Left kidney (tissue), 2 donors: Measurements from ENCODE around the gene DDC. TPM values are rescaled to one million over a fixed set of nuclear protein-coding genes. Genes with fewer than 3 reads are reported as not detected.
A peak's percentile ranks its signal among the peaks of the same experiment; 100 is the strongest.
"Not testable (repeated sequence)": the region's sequence is repeated elsewhere in the genome, so short reads cannot be mapped to it uniquely, and the experiment has no call there.

Source experiments
- DNase-seq: peaks from one replicate; pipeline ENCODE4 v3.0.0-alpha.2; 2013
- polyA plus RNA-seq: library from polyadenylated mRNA; unstranded; fragments of 120-200 nt; gene quantifications from one replicate; pipeline ENCODE4 v1.2.1, GENCODE V29; 2013; ENCODE audit not compliant: insufficient read length

DDC gene
- polyA plus RNA-seq, 1 donor, result 76.2 TPM

- DNase-seq, result no peak
Observed at GRCh38 chr7:50529093-50529862, 35.9 kb downstream of the DDC start.

DNA sequence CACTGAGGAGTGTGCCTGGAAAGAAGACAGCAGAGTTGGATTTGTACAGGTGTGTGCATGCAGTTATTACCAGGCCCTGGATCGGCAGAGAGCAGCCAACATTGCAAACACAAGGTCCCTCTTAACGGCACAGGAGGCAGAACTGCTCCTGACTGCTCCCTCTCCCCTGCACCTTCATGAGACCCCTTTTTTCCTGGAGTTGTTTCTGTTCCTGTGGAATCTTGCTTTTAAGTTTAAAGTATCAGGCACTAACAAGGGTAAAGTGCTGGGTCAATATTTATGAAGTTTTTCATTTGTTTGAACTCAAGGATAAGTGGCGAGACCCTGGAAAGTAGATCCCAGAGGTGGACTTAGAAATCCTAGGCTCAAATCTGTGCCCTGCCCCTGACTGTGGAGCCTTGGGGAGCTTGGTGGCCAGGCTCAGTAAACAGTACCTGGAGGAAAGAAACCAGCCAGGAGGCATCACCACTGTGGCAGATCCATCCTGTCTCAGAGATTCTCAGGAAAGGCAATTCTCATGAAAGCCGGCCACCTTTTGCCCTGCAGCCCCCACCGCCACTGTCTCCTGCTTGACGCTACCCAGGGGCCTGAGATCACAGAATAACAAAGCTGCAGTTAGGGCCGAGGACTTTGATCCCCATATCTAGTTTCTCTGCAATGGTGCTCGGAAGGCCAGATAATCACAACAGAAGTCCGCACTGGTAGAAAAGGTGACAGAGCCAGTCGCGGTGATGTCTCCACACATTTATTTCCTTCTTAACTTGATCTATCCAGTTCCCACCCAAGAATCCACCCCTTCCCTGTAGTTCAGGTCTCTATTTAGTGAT lies 36.7 kb downstream of the DDC start:
- no peak for DNase-seq

DNA sequence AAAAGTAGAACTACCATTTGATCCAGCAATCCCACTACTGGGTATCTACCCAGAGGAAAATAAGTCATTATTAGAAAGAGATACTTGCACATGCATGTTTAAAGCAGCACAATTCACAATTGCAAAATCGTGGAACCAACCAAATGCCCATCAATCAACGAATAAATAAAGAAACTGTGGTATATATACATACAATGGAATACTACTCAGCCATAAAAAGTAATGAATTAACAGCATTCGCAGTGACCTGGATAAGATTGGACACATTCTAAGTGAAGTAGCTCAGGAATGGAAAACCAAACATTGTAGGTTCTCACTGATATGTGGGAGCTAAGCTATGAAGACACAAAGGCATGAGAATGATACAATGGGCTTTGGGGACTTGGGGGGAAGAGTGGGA lies 45.9 kb downstream of the DDC start:
- DNase-seq, result not testable (repeated sequence)

- no peak for DNase-seq
Observed at GRCh38 chr7:50513166-50513871, 51.9 kb downstream of the DDC start.

GRCh38 chr7:50512384-50512783 lies 52.8 kb downstream of the DDC start:
- DNase-seq, result no peak

DNA sequence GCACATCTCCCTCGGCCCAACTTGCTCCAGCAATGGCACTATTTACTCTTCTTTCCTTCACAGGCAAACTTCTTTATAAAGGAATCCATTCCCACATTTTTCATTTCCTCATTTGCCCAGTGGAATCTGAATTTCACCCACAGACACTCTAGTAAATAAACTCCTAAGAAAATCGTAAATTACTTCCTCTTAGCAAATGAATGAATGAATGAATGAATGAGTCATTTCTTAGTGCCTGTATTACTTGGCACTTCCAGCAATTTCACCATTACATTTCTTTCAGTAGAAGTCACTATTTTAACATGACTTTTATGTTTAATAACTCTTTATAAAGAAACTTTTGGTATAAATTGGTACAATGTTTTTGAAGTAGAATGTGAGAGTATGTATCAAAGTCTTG lies 55.7 kb downstream of the DDC start:
- no peak for DNase-seq

- DNase-seq, result no peak
Observed at GRCh38 chr7:50508471-50508943, 56.7 kb downstream of the DDC start.

GRCh38 chr7:50507898-50508470 lies 57.2 kb downstream of the DDC start:
- no peak for DNase-seq

GRCh38 chr7:50505553-50506210 lies 59.5 kb downstream of the DDC start:
- DNase-seq, result no peak

- no peak for DNase-seq
Observed at GRCh38 chr7:50504646-50505546, 60.3 kb downstream of the DDC start.

DNA sequence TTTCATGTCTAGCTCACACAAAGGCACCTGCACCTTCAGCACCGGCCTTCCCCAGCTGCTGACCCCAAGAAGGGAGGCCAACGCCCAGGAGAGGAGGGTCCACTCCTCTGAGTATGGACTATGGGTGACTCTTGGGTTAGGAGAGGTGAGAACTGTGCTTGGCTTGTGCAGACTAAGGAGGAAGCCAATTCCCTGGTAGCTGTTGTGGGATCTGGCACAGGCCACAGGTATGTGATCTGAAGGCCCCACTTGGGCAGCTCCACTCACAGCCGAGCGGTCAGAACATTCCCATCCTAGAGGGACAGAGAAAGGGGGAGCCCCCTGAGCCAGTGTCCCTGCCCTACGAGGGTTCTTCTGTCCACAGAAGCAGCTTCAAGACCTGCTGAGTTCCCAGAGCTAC lies 62.3 kb downstream of the DDC start:
- DNase-seq, result no peak

DNA sequence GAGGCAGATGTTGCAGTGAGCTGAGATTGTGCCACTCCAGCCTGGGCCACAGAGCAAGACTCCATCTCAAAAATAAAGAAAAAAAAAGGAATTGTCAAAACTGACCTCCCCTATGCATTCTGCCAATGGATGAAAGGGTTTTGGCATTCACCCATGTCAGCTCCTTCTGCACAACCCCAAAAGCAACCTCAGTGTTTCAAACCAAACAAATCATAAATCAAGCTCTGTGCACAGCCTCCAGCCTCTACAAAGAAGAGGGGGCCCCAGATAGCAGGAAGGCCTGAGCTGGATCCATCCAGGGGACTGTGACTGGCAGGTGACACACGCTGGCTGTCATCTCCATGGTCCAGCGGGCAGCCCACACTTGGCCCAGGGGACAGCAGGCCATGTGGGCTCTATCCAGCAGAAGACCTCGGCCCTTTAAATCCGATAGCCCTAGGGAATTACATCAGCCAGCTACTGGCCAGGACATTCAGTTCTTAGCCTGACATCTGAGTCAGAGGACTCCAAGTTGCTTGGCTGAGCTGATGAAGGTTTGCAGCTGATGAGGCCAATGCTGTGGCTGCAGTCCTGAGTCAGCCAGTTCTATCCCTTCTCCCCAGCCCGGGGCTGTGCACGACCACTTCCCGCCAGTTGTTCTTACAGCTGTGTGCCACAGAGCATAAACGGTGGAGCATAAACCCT lies 63.1 kb downstream of the DDC start:
- DNase-seq, result peak; percentile 53

GRCh38 chr7:50499092-50499491 lies 66.1 kb downstream of the DDC start:
- no peak for DNase-seq

- no peak for DNase-seq
Observed at GRCh38 chr7:50497968-50498367, 67.2 kb downstream of the DDC start.

DNA sequence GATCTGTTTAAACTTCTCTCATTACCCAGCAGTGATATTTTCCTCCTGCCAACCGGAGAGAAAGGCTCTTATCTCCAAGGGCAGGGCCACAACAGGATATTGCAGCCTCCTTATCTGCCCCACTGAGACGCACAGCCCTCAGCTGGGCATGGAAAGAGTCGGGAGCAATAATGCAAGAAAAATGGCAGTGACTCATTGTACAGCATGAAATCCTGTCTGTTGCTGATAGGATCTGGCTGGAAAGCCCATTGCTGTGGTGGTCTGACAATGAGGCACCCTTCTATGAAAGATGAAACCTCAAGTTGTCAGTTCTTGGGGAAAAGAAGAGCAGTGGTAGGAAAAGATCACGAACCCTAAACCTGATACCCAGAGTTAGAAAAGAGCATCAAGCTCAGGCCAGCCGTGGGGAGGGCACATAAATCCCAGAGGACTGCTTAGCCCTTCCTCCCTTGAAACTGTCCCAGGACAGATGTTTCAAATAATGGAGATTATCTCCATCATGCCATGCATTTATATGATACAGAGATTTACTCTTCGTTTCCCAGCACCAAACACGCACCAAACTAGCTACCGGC lies 68.0 kb downstream of the DDC start:
- DNase-seq, result no peak

DNA sequence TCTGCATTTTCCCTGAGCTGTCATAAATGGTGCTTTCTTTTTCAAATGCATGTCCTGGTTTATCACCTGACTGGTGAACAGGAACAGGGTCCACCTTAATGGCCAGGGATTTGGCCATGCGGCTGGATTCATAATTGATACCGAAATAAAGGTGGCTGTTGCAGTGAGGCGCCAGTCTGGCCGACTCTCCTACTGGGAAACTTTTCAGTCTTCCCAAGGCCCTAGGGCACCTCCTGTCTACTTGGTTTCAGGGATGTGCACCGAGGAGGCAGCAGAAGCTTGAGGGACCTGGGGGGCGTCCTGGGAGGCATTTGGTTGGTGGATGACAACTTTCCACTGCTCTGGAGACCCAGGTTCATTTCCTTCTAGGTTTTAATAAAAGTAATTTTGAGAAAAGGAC lies 68.6 kb downstream of the DDC start:
- no peak for DNase-seq

DNA sequence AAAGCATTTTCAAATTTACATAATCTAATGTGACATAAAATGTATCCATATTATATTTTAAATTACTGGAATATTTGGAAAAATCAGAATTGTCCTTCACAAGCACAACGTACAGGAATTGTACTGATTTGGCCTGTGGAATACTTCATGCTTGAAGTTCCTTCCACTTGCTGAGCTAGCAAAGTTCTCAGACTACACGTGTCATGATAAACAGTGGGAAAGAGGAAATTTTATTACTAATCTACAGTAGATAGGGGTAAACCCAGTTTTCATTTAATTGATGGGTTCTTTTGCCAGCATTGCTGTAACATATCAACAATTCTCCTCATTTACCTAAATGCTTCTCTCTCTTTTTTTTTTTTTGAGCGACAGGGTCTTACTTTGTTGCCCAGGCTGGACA lies 69.5 kb downstream of the DDC start:
- no peak for DNase-seq

GRCh38 chr7:50492770-50493519 lies 72.3 kb downstream of the DDC start:
- DNase-seq, result no peak

- no peak for DNase-seq
Observed at GRCh38 chr7:50491943-50492342, 73.3 kb downstream of the DDC start.
